AG04450 (cell line): ENCODE results near the gene GPR155. TPM values are rescaled to one million over a fixed set of nuclear protein-coding genes. Genes with fewer than 3 reads are reported as not detected.

ENCODE experiments used
- CTCF ChIA-PET: fragments of 300-600, 350-600 bp; formaldehyde crosslinking; extraction: SDS; loops from one replicate; lab custom pipeline; 2022; ENCODE audit warnings: antibody characterized with exemption, inconsistent platforms; lab: Charles Lee
- POLR2A ChIA-PET: fragments of 350-600 bp; formaldehyde crosslinking; extraction: SDS; loops from one replicate; lab custom pipeline; 2021; ENCODE audit warnings: antibody characterized with exemption, inconsistent platforms; lab: Yijun Ruan, JAX
- DNase-seq: peaks from one replicate; pipeline ENCODE4 v3.0.0-alpha.2; 2011; ENCODE audit warnings: low read depth, low spot score
- H3K27ac ChIP-seq: one replicate; pipeline ENCODE4 v1.5.1; 2012; ENCODE audit warnings: low read depth, low read length, control low read depth
- H3K27me3 ChIP-seq: one replicate; pipeline ENCODE4 v1.6.0; 2012; ENCODE audit warnings: low read length; ENCODE audit not compliant: control insufficient read depth, insufficient read depth
- H3K4me3 ChIP-seq: 2 replicates; pipeline ENCODE4 v1.5.1; 2011; ENCODE audit warnings: mild to moderate bottlenecking, low read depth, low read length, control low read depth
- H3K9me3 ChIP-seq: 2 replicates; pipeline ENCODE4 v1.5.1; 2012; ENCODE audit warnings: low read length; ENCODE audit not compliant: control insufficient read depth, insufficient read depth
- polyA plus RNA-seq: library from polyadenylated mRNA; depleted of rRNA; stranded (reverse); fragments of >200 nt; gene quantifications from 2 replicates; pipeline ENCODE4 v1.2.3, GENCODE V29; 2011
- TF ChIP-seq, protein P1 (sequence below): IDR thresholded peaks from 2 replicates; pipeline ENCODE4 v1.5.1; 2011; ENCODE audit warnings: low read depth, low read length, control low read depth, inconsistent platforms

The GPR155 gene
- polyA plus RNA-seq, 1 experiment = 5.4 TPM

DNA sequence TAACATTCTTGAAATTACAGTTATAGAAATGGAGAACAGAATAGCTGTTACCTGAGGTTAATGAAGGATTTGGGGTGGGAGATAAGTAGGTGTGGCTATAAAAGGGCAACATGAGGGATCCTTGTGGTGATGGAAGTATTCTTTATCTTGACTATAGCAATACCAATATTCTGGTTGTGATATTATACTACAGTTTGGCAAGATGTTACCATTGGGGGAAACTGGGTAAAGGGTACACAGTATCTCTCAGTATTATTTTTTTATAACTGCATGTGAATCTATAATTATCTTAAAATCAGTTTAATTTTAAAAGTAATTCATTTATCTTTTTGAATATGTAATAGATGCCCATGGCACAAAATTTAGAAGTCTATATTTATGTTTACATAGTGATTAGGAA lies 83.2 kb downstream of the GPR155 start:
- CTCF ChIA-PET = interaction anchor here (1.2 kb wide), 1 partner anchor 59 kb away, joined by 3 read pairs; no protein-coding TSS in a partner anchor
- H3K27ac ChIP-seq = no peak overlapping the region
- no peak overlapping the region for H3K4me3 ChIP-seq
- POLR2A ChIA-PET = no interaction called here
- H3K27me3 ChIP-seq = no peaks in the 10 kb centered on the region
- H3K9me3 ChIP-seq = no peaks in the 10 kb centered on the region
- TF ChIP-seq, protein P1, sequence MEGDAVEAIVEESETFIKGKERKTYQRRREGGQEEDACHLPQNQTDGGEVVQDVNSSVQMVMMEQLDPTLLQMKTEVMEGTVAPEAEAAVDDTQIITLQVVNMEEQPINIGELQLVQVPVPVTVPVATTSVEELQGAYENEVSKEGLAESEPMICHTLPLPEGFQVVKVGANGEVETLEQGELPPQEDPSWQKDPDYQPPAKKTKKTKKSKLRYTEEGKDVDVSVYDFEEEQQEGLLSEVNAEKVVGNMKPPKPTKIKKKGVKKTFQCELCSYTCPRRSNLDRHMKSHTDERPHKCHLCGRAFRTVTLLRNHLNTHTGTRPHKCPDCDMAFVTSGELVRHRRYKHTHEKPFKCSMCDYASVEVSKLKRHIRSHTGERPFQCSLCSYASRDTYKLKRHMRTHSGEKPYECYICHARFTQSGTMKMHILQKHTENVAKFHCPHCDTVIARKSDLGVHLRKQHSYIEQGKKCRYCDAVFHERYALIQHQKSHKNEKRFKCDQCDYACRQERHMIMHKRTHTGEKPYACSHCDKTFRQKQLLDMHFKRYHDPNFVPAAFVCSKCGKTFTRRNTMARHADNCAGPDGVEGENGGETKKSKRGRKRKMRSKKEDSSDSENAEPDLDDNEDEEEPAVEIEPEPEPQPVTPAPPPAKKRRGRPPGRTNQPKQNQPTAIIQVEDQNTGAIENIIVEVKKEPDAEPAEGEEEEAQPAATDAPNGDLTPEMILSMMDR = no peak
- DNase-seq = no peak

DNA sequence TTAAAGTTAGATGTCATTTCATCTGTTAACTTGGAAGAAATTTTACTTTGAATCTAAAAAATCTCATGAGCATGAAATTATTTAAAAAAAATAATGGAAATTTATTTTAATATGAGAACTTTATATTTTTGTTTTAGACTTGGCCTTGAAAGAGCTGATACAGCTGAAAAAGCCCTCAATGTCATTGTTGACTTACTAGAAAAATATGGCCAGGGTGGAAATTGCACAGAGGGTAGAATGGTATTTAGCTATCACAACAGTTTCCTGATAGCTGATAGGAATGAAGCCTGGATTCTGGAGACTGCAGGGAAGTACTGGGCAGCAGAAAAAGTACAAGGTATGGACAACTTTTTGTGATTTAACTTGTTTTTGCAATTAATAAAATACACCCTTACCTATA lies 86.0 kb downstream of the GPR155 start:
- POLR2A ChIA-PET = no interaction called here
- CTCF ChIA-PET = no interaction called here
- Histone ChIP-seq H3K27me3 (no peaks in the 10 kb centered on the region), H3K9me3 (no peaks in the 10 kb centered on the region), H3K4me3 (no peak overlapping the region), H3K27ac (no peak overlapping the region)
- DNase-seq = no peak
- TF ChIP-seq, protein P1 = no peak

DNA sequence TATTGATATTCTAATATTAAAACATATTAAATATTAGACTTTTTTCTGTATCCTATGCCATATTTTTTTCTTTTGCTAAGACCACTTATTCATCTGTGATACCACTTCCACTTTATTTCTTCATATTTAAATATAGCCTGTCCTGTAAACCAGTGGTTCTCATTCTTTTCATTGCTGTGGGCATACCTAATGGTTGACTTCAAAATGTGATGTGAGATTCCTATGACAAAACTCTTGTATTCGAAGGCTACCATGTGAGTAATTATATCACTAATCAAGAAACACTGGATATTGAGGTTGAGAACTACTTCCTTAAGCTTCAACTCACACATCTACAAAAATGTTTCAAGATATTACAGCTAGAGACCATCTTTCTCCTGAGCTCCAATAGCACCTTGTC lies 87.7 kb downstream of the GPR155 start:
- TF ChIP-seq, protein P1 = no peak
- no peaks in the 10 kb centered on the region for H3K27me3 ChIP-seq
- H3K9me3 ChIP-seq = no peaks in the 10 kb centered on the region
- CTCF ChIA-PET = no interaction called here
- POLR2A ChIA-PET = no interaction called here
- no peak overlapping the region for H3K4me3 ChIP-seq
- no peak for DNase-seq
- H3K27ac ChIP-seq = no peak overlapping the region

DNA sequence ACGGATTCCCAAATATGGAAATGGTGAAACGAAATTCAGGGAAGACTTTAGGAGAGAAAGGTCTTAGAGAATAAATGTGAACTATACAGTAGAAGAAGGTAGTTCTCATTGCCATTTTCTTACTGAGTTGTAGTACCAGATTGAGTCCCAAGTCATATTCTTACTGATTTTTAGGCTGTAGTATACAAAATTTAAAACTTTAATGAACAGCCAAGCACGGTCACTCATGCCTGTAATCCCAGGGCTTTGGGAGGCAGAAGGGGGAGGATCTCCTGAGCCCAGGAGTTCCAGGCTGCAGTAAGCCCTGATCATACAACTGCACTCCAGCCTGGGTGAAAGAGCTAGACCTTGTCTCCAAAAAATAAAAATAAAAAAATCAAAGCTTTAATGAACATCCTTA lies 89.1 kb downstream of the GPR155 start:
- POLR2A ChIA-PET = no interaction called here
- no peak for DNase-seq
- Histone ChIP-seq H3K27me3 (no peaks in the 10 kb centered on the region), H3K9me3 (no peaks in the 10 kb centered on the region), H3K27ac (no peak overlapping the region), H3K4me3 (no peak overlapping the region)
- TF ChIP-seq, protein P1 = no peak
- CTCF ChIA-PET = no interaction called here

DNA sequence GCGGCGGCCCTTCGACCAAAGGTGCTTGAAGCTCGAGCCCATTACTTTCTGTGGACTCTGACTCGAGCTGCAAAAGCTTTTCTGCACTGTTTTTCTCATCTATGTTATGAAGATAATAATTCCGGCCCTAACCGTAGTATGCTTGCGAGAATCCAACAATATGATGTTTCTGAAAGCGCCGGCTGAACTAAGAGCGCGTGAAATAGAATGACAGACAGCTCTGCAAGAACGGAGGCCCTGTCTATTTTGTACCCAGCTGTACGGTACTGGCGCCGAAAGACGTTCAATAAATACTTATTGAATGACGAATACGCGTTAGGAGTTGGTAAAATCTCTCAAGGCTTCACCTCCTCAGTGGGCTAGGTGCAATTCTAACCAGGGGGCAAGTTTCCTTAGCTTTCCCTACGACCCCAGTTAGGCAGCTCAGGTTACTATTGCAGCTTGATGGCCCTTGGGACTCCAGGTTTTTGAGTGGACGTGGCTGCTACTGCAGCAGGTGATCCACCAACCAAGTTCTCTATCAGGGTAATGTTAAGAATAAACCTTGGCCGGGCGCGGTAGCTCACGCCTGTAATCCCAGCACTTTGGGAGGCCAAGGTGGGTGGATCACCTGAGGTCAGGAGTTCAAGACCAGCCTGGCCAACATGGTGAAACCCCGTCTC lies 90.7 kb downstream of the GPR155 start:
- POLR2A ChIA-PET = interaction anchor here (0.5 to 1.0 kb wide), 2 partner anchors 48 to 64 kb away, joined by 3 to 4 read pairs; no protein-coding TSS in a partner anchor
- TF ChIP-seq, protein P1 = no peak
- no peaks in the 10 kb centered on the region for H3K27me3 ChIP-seq
- H3K4me3 ChIP-seq = peak overlapping the region; percentile 89
- CTCF ChIA-PET = interaction anchor here (0.6 to 1.0 kb wide), 3 partner anchors 16 to 151 kb away, joined by 3 to 4 read pairs (median 3); no protein-coding TSS in a partner anchor
- DNase-seq = no peak
- H3K27ac ChIP-seq = peak overlapping the region; percentile 42
- H3K9me3 ChIP-seq = no peaks in the 10 kb centered on the region
